GM18951 (cell line): ENCODE data around the gene SUN5.
"Not testable (repeated sequence)": the region's sequence is repeated elsewhere in the genome, so short reads cannot be mapped to it uniquely, and the experiment has no call there.

ENCODE experiments used
- POLR2A ChIP-seq: IDR thresholded peaks from 4 replicates; pipeline ENCODE4 v1.6.1; 2011; ENCODE audit warnings: mild to moderate bottlenecking; ENCODE audit not compliant: insufficient read length, insufficient read depth; ENCODE audit errors: extremely low read depth
- in situ Hi-C: fragments of 300-500 bp; cut with MboI; formaldehyde crosslinking; loops from one replicate; pipeline ENCODE4 v1.12.0; 2022; ENCODE audit warnings: low sequenced_read_pairs, mixed read lengths, inconsistent platforms; ENCODE audit not compliant: unreplicated experiment

The SUN5 gene

DNA sequence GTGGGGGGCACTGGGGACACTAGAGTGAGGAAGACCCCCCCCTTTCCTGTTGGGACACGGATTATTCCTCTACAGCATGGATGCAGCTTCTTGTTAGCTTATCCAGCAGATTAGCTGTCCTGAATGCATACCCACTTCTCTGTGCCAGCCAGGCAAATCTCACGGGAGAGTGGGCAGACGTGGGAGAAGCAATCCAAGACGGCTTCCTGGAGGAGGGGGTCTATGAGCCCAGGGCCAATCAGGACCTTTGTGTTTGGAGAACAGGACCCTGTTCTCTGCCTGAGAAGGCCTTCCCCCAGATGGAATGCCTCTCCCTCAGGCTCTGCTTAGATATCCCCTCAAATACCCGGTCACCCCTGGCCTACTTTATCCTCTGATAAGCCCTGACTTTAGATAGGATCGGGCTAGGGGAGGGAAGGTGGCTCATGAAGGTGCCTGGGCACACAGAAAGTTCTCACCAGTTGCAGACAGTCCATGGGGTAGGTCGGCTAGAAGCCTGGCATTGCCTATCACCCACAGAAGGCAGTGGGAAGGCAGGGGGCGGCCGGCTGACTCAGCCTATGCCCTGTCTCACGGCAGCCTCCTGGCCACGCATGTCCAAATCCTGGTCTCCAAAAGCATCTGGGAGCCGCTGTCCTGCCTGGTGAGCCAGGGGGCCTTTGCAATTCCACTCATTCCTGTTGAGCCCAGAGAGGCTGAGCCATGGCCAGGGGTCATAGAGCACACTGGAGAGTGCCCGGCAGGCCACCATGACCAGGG lies 34.7 kb downstream of the SUN5 start:
- in situ Hi-C loops = no loop called here
- TF ChIP-seq POLR2A = no peak

DNA sequence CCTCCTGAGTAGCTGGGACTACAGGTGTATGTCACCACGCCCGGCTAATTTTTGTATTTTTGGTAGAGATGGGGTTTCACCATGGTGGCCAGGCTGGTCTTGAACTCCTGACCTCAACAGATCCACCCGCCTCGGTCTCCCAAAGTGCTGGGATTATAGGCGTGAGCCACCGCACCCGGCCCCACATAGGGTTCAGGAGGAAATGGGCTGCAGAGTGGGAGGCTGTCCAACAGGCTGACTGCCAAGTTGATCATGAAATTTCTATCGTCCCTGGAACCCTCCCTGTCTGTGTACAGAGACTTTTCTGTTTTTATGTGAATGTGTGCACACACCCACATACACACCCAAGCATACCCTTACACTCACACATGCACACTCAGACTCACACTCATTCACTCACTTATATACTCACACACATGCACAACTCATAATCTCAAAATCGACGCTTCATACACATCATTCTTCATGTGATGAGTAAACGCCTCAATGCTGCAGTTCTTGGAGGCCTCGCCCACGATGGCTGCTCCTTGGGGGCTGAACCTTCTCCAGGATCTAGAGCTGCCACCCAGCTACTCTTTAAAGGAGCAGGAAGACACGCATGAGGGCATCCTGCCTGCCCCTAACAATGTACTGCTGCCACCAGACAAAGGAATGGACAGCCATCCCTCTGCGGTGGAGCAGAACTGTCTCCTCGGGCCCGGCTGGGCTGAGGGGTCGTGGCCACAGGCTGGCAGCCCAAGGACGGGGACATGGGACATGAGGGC lies 35.6 kb downstream of the SUN5 start:
- in situ Hi-C loops = no loop called here
- no peak for TF ChIP-seq POLR2A

DNA sequence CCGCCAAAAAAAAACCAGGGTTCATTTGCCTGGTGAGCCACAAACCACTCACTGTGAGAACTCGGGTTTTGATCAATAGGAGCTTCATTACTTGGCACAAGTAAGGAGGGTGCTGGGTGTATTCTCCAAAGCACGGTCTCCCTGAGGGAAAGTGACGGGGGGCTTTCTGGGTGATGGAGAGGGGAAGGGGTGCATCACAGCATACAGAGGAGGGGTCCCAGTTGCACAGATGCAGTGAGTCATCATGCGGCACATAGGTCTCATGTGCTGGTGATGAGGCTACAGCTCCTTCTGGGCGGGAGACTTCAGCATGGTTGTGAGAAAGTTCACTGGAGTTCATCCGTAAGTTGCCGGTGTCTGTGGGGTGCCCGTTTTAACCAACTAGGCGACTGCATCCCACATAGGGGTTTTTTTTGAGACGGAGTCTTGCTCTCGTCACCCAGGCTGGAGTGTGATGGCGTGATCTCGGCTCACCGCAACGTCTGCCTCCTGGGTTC lies 36.2 kb downstream of the SUN5 start:
- no peak for TF ChIP-seq POLR2A
- in situ Hi-C loops = no loop called here

DNA sequence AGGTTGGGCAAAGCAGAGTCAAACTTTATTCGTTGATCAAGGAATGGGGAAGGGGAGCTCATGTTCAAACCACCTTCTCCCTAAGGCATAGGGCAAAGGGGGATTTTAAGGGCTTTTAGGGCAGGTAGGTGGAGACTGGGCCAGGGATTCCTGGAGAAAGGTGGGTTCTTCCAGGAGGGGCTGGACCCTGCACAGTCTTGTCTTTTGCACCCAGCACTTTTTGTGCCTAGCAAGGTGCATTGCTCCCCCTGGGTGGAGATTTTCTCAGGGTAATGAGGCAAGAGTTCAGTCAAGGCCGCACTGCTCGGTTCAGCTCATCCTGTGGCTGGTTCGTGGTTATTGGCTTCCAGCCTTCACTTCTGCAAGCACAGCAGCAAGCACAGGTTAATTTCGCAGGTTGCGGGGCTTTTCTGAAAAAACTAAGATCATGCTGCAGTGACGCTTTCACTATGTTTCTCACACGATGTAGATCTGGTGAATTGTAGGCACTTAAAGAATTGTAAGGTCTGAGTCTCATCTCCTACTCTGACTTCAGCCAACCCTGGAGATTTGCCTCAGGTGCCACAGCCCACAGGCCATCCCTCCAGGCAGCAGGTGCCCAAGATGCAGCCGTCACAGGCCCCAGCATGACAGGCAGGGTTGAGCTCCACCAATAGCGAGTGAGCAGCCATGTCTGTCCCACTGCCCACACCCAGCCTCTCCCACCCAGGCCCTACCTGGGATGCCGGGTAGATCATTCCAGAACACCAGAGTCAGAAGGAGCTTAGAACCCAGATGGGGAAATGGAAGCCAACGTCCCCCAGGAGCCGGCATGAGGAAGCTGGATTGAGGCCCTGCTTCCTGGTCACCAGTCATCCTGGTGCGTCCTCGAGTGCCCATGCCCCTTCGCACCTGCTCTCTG lies 37.1 kb downstream of the SUN5 start:
- in situ Hi-C loops = no loop called here
- TF ChIP-seq POLR2A = no peak

DNA sequence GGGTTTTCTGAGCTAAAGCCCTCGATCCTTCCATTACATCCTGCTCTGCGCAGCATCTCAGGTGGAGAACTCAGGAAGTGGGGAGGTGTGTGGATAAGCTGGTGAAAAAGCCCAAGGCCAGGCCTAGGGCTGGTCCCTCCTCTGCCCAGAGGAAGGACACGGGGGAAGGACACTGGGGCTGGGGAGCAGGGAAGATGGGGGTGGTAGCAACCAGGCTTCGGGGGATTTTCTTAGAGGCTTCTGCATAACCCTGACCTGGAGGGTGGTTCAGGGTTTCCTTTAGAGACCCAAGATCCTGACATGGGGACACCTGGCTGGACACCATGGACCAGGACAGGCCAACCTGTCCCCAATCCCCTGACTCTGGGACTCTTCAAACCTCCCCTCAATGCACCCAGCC lies 37.9 kb downstream of the SUN5 start:
- in situ Hi-C loops = no loop called here
- TF ChIP-seq POLR2A = no peak

DNA sequence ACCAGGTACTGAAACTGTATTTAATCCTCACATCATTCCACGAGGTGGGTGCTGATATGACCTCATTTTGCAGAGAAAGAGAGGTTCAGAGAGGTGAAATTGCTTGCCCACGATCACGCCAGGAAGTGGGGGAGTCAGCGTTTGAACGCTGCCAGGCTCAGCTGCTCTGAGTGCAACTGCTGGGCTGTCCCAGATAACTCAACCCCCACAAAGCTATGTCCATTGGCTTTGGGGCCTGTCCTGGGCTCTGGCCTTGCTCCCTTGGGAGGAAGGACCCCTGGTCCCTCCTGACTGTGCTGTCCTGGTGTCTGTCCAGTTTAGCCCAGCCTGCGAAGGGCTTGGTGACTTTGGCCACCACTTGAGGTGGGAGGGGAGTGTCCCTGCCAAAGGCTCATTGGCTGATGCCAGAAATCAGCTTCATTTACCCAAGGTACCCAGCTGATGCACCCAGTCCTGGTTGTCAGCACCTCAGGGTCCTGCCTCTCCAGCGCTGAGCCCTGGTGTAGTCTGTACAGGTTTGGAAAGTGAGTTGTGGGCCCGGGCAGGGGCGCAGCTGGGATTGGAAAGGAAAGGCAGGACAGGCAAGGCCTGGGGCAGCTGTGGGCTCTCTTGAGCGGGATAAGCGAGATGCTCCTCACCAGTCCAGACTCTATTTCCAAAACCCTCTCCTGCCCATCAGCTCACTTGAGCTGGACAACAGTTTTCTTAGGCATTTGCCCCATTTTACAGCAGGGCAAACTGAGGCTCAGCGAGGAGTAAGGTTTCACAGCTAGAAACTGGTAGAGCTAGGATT lies 38.5 kb downstream of the SUN5 start:
- TF ChIP-seq POLR2A = no peak
- in situ Hi-C loops = no loop called here

DNA sequence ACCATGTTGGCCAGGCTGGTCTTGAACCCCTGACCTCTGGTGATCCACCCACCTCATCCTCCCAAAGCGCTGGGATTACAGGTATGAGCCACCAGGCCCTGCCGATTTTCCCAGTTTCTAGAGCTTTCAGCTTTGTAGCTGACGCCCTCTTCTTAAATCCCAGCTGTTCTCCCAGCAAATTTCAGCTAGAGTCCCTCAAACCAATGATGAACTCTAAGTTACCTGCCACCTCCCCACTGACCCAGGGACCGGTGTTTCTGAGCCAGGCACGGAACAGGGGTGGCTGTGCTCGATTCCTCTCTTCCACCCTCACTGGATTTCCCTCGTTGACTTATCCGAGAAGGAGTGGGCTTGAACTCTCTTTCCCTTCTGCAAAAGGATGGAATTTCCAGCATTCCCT lies 39.1 kb downstream of the SUN5 start:
- no peak for TF ChIP-seq POLR2A

DNA sequence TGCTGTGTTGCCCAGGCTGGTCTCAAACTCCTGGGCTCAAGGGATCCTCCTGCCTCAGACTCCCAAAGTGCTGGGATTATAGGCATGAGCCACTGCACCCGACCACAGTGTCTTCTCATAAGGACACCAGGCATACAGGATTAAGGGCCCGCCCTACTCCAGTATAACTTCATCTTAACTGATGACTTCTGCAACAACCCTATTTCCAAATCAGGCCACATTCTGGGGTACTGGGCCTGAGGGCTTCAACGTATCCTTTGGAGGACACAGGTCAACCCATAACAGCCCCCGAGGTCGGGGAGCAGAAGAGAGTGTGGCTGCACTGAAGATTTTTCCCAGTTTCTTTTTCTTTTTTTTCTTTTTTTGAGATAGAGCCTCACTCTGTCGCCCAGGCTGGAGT lies 39.7 kb downstream of the SUN5 start:
- in situ Hi-C loops = no loop called here
- no peak for TF ChIP-seq POLR2A

More for the DNA sequence above, 39.1 kb downstream of the SUN5 start:
- in situ Hi-C loops = no loop called here

DNA sequence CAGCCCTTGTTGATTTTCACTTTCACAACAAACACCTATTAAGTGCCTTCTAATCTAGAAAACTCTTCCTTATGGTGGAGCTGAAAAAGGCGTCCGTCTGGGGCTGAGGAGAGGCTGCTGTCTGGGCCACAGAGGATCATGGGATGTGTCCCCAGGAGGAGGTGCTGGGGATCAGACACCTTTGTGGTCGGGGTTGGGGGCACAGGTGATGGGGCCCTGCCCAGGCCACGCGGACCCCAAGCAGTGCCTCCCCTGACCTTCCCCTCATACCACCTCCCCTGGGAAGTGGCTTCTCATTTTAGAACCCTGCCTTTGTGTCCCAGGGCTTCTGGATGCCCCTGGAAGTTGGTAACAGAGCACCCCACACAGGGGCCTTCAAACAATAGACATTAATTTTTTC lies 41.1 kb downstream of the SUN5 start:
- no peak for TF ChIP-seq POLR2A
- in situ Hi-C loops = no loop called here

DNA sequence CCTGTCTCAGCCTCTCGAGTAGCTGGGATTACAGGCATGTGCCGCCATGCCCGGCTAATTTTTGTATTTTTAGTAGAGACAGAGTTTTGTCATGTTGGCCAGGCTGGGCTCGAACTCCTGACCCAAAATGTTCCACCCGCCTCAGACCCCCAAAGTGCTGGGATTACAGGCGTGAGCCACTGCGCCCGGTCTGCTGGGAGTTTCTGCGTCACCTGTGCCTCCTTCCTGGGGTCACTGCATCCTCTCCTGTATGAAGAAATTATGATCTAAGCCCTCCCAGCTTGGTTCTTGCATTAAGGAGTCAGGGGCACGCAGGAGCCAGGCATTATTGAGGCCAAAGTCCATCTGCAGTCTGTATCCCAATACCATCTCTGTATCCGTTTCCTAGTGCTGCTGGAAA lies 41.6 kb downstream of the SUN5 start:
- in situ Hi-C loops = not testable (repeated sequence)

DNA sequence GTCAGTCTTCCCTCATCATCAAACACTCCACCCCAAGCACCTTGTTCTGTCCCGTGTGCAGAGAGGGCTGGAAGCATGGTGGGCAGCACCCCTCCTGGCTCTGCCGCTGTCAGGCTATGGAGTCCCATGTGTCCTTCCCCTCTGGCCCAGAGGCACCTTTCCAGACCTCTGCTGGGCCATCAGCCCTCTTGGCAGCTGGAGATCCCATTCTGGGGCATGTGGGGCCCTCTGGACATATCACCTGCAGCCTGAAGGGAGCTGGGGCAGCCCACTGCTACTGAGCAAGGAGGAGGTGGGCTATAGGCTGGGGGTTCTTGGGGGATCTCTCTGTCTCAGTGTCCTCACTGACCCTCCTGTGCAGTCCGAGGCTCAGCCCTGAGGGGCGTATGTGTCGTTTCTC lies 42.2 kb downstream of the SUN5 start:
- no peak for TF ChIP-seq POLR2A
- in situ Hi-C loops = no loop called here

DNA sequence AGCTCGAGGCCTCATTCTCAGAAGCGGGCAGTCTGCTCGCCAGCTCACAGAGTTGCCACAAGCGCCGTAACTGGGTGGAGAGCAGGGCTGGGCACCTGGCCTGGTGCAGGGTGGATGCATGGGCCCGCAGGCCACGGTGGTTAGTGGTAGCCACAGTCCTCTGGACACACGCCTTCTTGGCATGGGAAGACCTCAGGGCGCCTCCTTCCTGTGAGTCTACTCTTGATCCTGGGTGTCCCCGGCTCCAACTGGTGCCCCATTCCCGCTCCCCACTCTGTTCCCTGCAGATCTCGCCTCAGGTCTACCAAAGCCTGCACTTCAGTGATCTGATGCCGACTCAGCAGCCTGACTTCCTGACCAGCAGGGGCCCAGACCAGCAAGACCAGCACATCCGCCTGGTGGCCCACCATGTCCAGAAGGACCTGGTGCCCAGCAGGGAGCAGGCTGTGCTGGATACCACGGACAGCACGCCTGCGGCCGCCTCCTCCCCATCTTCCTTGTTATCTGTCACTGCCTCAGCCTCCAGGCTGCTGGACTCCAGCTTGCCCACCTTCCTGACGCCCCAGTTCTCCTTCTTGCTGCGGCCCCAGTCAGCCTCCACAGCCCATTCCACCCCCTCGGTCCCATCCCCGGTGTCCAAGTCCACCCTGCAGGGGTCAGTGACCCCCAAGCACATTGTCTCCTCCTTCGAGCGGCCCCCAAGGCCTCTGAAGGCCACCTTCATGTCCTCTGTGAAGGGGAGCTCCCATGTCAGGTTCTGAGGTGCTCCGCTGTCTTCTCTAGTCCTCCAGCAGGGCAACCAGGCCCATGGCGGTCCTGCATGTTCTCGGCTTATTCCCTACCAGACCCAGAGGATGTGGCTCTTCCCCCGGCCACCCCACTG lies 43.1 kb downstream of the SUN5 start:
- TF ChIP-seq POLR2A = no peak
- in situ Hi-C loops = no loop called here
